A549 (cell line): ENCODE measurements around the gene KRTAP9-9.

Experiments
- CTCF ChIP-seq: fragments of >200 bp; sonication (Bioruptor Twin); formaldehyde crosslinking; IDR thresholded peaks from 3 replicates; pipeline ENCODE4 v1.5.1; 2016
- HOXA7 ChIP-seq: fragments of 250-450 bp; sonication (Bioruptor Pico); IDR thresholded peaks from 2 replicates; pipeline ENCODE4 v1.5.0; 2020; ENCODE audit warnings: mild to moderate bottlenecking, moderate library complexity
- MAFK ChIP-seq: fragments of 450-650 bp; IDR thresholded peaks from 2 replicates; pipeline ENCODE4 v1.6.1; 2014; ENCODE audit not compliant: partially characterized antibody
- SREBF2 ChIP-seq: fragments of 450-650 bp; IDR thresholded peaks from 2 replicates; pipeline ENCODE4 v1.6.1; 2014; ENCODE audit warnings: mild to moderate bottlenecking, moderate library complexity

- TF ChIP-seq HOXA7 (no peak), CTCF (no peak), SREBF2 (no peak), MAFK (no peak)
These were observed 29.4 kb downstream of the KRTAP9-9 start for GRCh38 chr17:41284546-41284945.
